Measurements from ENCODE around the gene CSF2.
"Not testable (repeated sequence)": the region's sequence is repeated elsewhere in the genome, so short reads cannot be mapped to it uniquely, and the experiment has no call there.

CSF2 gene

GRCh38 chr5:132114150-132115121 is 40.8 kb downstream of the CSF2 start:
- no peak for DNase-seq

- no peak for DNase-seq
Observed at GRCh38 chr5:132115375-132115774, 41.8 kb downstream of the CSF2 start.

DNA sequence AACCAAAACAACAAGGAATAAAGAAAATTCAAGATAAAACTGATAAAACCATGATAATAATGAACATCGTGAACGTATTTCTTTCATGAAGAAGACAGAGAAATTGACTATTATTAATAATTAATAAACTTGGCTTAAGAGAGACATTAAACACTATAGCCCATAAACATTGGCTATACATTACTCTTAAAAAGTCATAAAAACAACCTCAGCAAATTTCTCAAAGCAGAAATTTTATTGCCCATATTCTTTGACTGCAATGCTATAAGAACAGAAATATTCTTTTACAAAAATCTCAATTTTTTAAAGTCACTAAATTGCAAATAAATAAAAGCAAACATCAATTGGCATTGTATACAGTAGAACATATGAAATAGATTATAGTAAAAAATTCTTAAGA is 42.5 kb downstream of the CSF2 start:
- no peak for DNase-seq

GRCh38 chr5:132116909-132117489 is 43.4 kb downstream of the CSF2 start:
- DNase-seq: peak; percentile 66

DNA sequence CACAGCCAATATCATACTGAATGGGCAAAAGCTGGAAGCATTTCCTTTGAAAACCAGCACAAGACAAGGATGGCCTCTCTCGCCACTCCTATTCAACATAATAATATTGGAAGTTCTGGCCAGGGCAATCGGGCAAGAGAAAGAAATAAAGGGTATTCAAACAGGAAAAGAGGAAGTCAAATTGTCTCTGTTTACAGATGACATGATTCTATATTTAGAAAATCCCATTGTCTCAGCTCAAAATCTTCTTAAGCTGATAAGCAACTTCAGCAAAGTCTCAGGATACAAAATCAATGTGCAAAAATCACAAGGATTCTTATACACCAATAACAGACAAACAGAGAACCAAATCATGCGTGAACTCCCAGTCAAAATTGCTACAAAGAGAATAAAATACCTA is 47.1 kb downstream of the CSF2 start:
- DNase-seq: not testable (repeated sequence)

GRCh38 chr5:132122971-132123370 is 49.4 kb downstream of the CSF2 start:
- DNase-seq: not testable (repeated sequence)

- DNase-seq: not testable (repeated sequence)
Observed at GRCh38 chr5:132123578-132123977, 50.0 kb downstream of the CSF2 start.

Measured in NCI-H69 (cell line).